HG02759 (cell line): ENCODE measurements around the gene SIRPA.

Source experiments
- ATAC-seq: cut with Tn5 transposase; IDR thresholded peaks from one replicate; pipeline ENCODE4 v1.9.1; 2021; ENCODE audit warnings: mild to moderate bottlenecking, moderate library complexity; ENCODE audit not compliant: unreplicated experiment

The SIRPA gene

GRCh38 chr20:1928782-1929181, 33.6 kb downstream of the SIRPA start:
- ATAC-seq, result no peak

DNA sequence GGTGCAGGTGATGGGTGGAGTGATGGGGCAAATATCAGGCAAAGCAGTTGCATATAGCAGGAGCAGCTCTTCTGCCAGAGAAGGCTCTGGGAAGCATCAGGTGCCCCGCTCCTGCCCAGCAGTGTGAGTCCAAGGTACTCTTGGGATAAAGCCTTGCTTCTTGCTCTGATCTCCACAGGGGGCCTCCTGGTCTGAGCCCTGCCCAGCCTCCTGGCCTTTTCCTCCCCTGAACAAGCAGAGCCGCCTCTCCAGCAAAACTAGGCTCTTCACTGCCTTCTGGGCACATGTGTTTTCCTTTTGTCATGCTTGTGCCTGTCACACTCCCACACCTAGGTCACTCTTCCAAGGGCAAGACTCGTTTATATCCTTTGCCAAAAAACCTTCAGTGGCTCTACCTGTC, 34.3 kb downstream of the SIRPA start:
- ATAC-seq, result no peak

DNA sequence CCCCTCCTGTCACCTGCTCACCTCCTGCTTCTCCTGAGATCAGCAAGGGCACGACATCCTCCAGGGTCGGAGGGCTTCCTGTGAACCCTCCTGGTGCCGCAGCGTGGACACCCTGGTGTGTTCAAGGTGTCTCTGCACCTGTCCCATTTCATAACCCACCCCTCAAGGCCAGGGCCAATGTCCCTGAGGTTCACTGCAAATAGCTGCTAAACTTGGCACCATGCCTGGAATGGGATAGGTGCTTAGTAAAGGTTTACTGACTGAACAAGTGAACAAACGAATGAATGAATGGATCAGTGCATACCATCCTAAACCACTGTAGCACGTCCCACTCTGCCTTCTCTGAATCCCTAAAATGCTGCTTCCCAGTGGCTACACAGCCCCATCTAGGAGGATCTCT, 35.0 kb downstream of the SIRPA start:
- ATAC-seq, result no peak

DNA sequence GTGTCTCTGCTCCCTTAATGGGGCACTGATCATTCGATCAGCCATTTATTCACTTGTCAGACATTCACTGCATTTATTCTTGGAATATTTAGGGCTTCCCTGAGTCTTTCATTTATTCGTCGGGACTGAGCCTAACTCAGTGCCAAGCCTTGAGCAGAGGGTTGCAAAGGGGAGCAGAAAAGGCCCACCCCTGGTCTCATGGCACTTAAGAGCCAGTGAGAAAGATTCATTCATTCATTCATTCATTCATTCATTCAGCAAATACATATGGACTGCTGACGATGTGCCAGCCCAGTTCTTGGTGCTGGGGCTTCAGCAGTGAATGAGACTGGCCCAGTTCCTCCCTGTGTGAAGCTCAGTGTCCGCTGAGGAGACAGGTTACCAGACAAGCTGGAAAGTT, 36.6 kb downstream of the SIRPA start:
- no peak for ATAC-seq

GRCh38 chr20:1932971-1933370, 37.8 kb downstream of the SIRPA start:
- ATAC-seq, result no peak

GRCh38 chr20:1933465-1933870, 38.3 kb downstream of the SIRPA start:
- no peak for ATAC-seq

- ATAC-seq, result no peak
Observed at GRCh38 chr20:1934156-1934555, 38.9 kb downstream of the SIRPA start.

GRCh38 chr20:1934721-1935573, 39.7 kb downstream of the SIRPA start:
- ATAC-seq, result no peak

DNA sequence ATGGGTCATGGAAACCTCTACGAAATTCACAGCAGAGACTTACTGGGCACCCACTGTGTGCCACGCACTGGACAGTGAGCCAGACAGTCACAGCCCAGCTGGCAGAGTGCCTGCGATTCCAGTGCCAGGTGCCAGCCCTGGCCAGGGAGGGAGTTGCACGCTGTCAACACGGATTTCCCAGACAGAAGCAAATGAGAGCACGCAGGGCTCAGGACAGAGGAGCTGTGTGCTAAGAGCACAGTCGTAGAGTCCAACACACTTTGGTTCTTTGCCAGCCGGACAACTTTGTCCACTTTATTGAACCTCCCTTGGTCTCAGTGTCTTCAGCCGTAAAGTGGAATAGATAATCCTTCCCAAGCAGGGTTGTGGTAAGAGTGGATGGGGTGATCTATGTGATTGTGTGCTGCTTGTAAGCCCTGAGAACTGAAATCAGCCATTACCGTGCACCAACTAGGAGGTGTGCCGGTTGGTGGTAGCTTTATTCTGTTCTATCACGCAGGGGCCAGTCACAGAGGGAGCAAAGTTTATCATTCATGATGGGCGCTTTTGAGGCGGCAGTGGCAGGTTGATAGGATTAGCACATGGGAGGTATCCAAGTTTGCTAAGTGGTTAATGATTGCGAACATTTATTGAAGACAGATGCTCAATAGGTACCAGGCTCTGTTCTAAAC, 40.6 kb downstream of the SIRPA start:
- ATAC-seq, result no peak

DNA sequence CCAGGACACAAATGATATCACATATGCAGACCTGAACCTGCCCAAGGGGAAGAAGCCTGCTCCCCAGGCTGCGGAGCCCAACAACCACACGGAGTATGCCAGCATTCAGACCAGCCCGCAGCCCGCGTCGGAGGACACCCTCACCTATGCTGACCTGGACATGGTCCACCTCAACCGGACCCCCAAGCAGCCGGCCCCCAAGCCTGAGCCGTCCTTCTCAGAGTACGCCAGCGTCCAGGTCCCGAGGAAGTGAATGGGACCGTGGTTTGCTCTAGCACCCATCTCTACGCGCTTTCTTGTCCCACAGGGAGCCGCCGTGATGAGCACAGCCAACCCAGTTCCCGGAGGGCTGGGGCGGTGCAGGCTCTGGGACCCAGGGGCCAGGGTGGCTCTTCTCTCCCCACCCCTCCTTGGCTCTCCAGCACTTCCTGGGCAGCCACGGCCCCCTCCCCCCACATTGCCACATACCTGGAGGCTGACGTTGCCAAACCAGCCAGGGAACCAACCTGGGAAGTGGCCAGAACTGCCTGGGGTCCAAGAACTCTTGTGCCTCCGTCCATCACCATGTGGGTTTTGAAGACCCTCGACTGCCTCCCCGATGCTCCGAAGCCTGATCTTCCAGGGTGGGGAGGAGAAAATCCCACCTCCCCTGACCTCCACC, 42.2 kb downstream of the SIRPA start:
- ATAC-seq, result no peak

- no peak for ATAC-seq
Observed at GRCh38 chr20:1938464-1939269, 43.5 kb downstream of the SIRPA start.

GRCh38 chr20:1939270-1939595, 44.0 kb downstream of the SIRPA start:
- ATAC-seq, result no peak

- ATAC-seq, result no peak
Observed at GRCh38 chr20:1940581-1940980, 45.4 kb downstream of the SIRPA start.

DNA sequence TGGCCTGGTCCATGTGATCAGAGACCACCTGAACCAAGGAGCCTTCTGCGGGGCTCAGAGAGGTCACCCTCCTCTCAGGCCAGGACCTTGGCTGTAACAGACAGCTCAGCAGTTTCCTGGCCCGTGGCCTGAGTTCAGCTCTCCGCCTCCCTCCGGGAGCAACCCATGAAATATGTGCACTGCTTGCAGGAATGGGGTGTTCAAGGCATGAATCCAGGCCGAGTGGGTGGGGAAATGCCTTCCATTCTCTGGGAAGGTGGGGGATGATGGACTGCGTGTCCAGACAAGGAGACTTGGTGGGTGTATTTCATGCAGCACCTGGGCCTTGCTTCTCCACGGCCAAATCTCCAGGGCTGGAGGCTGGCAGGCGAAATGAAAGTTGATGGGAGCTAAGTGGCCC, 46.0 kb downstream of the SIRPA start:
- ATAC-seq, result no peak

DNA sequence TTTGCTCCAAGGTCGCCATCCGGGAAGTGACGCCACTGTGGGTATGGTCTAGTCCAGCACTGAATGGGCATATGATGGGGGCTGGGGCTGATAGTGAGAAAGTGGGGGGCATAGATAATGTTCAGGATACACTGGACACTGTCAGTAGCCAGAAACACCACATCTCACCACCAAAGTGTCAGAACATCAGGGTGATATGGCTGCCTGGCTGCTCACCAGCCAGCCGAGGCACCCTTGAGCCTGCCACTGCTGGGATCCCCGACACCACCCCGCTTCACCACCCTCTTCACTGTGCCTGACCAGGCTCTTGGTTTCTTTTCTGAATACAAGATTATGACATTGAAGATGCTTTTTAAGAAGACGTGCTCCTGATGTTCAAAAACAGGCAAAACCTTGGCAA, 46.9 kb downstream of the SIRPA start:
- ATAC-seq, result no peak

DNA sequence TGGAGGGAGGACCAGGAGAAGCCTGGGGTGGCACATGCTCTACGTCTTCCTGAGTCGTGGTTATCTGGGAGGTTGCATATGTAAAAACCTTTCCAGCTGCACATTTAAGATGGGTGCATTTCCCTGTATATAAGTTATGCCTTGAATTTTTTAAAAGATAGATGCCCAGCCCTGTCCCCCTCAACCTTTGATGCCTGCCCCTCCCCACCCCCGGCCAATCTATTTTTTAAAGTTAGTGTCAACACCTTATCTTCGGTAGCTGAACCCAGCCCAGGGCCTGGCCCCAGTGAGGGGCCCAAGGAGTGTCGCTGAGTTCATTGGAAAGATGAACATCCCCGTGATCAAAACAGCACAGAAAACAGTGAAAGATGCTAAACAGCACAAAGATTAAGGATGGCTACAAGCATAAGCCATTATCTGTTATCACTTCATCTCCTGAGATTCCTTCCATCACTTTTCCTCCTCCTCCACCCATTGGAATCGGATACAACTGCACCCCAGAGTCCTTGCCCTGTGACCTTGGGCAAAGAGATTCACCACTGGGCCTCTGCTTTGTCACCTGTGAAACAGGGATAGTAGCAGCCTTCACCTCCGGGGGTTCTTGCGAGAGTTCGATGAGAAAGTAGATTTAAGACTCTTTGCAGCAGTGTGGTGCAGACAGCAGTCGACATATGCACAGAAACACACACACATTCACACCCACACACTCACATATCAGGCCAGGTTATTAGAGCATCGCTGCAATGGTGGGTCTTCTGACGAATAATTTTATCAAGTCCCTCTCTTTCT, 47.5 kb downstream of the SIRPA start:
- no peak for ATAC-seq

- no peak for ATAC-seq
Observed at GRCh38 chr20:1943275-1944002, 48.2 kb downstream of the SIRPA start.

GRCh38 chr20:1944345-1945091, 49.3 kb downstream of the SIRPA start:
- ATAC-seq, result no peak

GRCh38 chr20:1945134-1945618, 50.0 kb downstream of the SIRPA start:
- no peak for ATAC-seq
